OCI-LY3 (cell line): ENCODE results near the gene LTBP3.

ENCODE experiments used
- H2AFZ ChIP-seq: fragments of 200-600, 300-600 bp; shearing (Covaris generic); 2 replicates; pipeline ENCODE4 v1.6.0; 2014; ENCODE audit warnings: antibody characterized with exemption, low read depth, low read length
- H3K27ac ChIP-seq: fragments of 200-600, 300-600 bp; sonication (generic); 2 replicates; pipeline ENCODE4 v1.5.1; 2014; ENCODE audit warnings: mild to moderate bottlenecking, low read length, moderate library complexity, mixed read lengths
- H3K27me3 ChIP-seq: fragments of 200-600, 300-600 bp; sonication (generic); 2 replicates; pipeline ENCODE4 v1.6.1; 2014; ENCODE audit warnings: low read depth, low read length, mixed read lengths
- H3K36me3 ChIP-seq: fragments of 200-600, 300-600 bp; sonication (generic); replicated peaks from 2 replicates; pipeline ENCODE3; 2014; ENCODE audit warnings: low read depth, low read length, mixed read lengths
- H3K4me1 ChIP-seq: fragments of 300-600, 200-600 bp; sonication (generic); 2 replicates; pipeline ENCODE4 v1.6.1; 2014; ENCODE audit warnings: low read length, mixed read lengths
- H3K4me2 ChIP-seq: fragments of 200-600, 300-600 bp; sonication (generic); 2 replicates; pipeline ENCODE4 v1.6.1; 2014; ENCODE audit warnings: low read length, mixed read lengths
- H3K4me3 ChIP-seq: fragments of 300-600, 200-600 bp; sonication (generic); 2 replicates; pipeline ENCODE4 v1.5.1; 2014; ENCODE audit warnings: antibody characterized with exemption, mild to moderate bottlenecking, low read length, moderate library complexity
- H3K79me2 ChIP-seq: fragments of 300-600, 200-600 bp; shearing (Covaris generic); 2 replicates; pipeline ENCODE4 v1.6.1; 2014; ENCODE audit warnings: mild to moderate bottlenecking, low read length, mixed read lengths
- H3K9ac ChIP-seq: fragments of 300-600, 200-600 bp; shearing (Covaris generic); 2 replicates; pipeline ENCODE4 v1.6.0; 2014; ENCODE audit warnings: mild to moderate bottlenecking, low read length, moderate library complexity
- H3K9me3 ChIP-seq: fragments of 200-600, 300-600 bp; shearing (Covaris generic); 2 replicates; pipeline ENCODE4 v1.6.1; 2014; ENCODE audit warnings: low read length, mixed read lengths; ENCODE audit not compliant: insufficient read depth
- H4K20me1 ChIP-seq: fragments of 200-600, 300-600 bp; sonication (generic); 2 replicates; pipeline ENCODE4 v1.6.1; 2016; ENCODE audit warnings: low read length, mixed read lengths; ENCODE audit not compliant: insufficient read depth
- CTCF ChIP-seq: fragments of 200-600, 300-600 bp; sonication (generic); IDR thresholded peaks from 2 replicates; pipeline ENCODE4 v1.5.1; 2014; ENCODE audit warnings: antibody characterized with exemption, low read length, low read depth
- EZH2phosphoT487 ChIP-seq: fragments of 200-600 bp; shearing (Covaris generic); IDR thresholded peaks from 2 replicates; pipeline ENCODE4 v1.6.1; 2018; ENCODE audit warnings: antibody characterized with exemption, mixed run types, low read depth

Gene LTBP3

GRCh38 chr11:65539744-65540289, 18.3 kb downstream of the LTBP3 start:
- Histone ChIP-seq H3K4me3 (peak overlapping the region; percentile 84; the same call in 1 of the 2 replicates), H3K4me2 (peak overlapping the region; percentile 91), H2AFZ (no peak overlapping the region)

GRCh38 chr11:65538915-65539743, 19.0 kb downstream of the LTBP3 start:
- Histone ChIP-seq H3K27ac (no peak overlapping the region), H3K4me1 (peaks cover 9% of the 10 kb centered on the region), H3K36me3 (peaks cover 30% of the 10 kb centered on the region), H3K79me2 (no peaks in the 10 kb centered on the region), H3K4me2 (no peak overlapping the region), H2AFZ (no peak overlapping the region), H4K20me1 (no peaks in the 10 kb centered on the region), H3K9me3 (no peaks in the 10 kb centered on the region), H3K27me3 (no peaks in the 10 kb centered on the region), H3K4me3 (no peak overlapping the region), H3K9ac (no peak overlapping the region)
- TF ChIP-seq CTCF (no peak), EZH2phosphoT487 (no peak)

More at GRCh38 chr11:65539744-65540289, 18.3 kb downstream of the LTBP3 start:
- Histone ChIP-seq H3K79me2 (no peaks in the 10 kb centered on the region), H3K9ac (no peak overlapping the region), H3K27me3 (no peaks in the 10 kb centered on the region; the same call in 1 of the 2 replicates), H3K4me1 (peaks cover 9% of the 10 kb centered on the region), H3K9me3 (no peaks in the 10 kb centered on the region), H4K20me1 (no peaks in the 10 kb centered on the region), H3K36me3 (peaks cover 30% of the 10 kb centered on the region), H3K27ac (no peak overlapping the region)
- TF ChIP-seq CTCF (no peak), EZH2phosphoT487 (no peak)

- Histone ChIP-seq H3K4me3 (no peak overlapping the region), H3K9me3 (no peaks in the 10 kb centered on the region), H3K4me2 (no peak overlapping the region), H2AFZ (no peak overlapping the region), H3K27ac (no peak overlapping the region), H3K9ac (no peak overlapping the region), H3K36me3 (peaks cover 30% of the 10 kb centered on the region), H3K27me3 (no peaks in the 10 kb centered on the region), H3K79me2 (no peaks in the 10 kb centered on the region), H3K4me1 (peaks cover 9% of the 10 kb centered on the region), H4K20me1 (no peaks in the 10 kb centered on the region)
- no peak for TF ChIP-seq CTCF
- TF ChIP-seq EZH2phosphoT487, result no peak
Measured at GRCh38 chr11:65538232-65538914, 19.8 kb downstream of the LTBP3 start.
